ENCODE results near the gene GIMAP8. TPM values are rescaled to one million over a fixed set of nuclear protein-coding genes. Genes with fewer than 3 reads are reported as not detected.
A peak's percentile ranks its signal among the peaks of the same experiment; 100 is the strongest.

Gene GIMAP8
- total RNA-seq, 1 experiment from 2014 or later, result 0.07 TPM

DNA sequence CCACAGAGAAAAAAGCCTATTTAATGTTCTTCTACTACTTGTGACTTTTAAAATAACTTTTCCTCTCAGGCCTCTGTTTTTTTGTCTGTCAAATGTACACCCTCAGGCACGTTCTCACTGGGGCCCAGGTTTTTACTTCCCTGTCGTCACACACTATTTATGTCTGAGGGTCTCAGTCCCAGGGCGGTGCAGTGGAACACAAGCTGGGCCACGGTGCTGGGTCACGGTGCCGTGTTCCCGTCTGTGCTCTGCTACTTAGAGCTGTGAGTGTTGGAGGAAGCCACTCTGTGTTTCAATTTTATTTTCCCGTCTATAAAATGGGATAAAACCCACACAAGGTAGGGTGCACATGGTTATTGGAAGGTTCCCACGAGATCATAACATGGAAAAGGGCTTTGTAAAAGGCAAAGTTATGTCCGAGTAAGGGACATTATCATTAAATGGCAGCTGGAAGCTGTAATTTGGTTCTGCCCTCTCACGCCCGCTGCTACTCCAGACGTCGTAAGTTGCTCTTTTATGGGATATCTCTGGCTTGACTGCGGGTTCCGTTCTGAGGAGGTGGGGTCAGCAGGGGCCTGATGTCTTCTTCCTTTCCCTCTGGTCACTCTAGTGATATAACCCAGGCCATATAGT is 46.1 kb upstream of the GIMAP8 start:
- POLR2A ChIA-PET, result interaction anchor here (0.9 to 1.8 kb wide), 3 partner anchors 21 to 36 kb away, joined by 3 to 6 read pairs (median 4); partner anchors contain the start of gene REPIN1
- Mint-ChIP-seq H3K27ac (ENCODE audit: unreplicated experiment) (peak overlapping the region; percentile 45), H3K36me3 (ENCODE audit: insufficient read depth, unreplicated experiment) (peaks cover 6% of the 10 kb centered on the region), H3K27me3 (ENCODE audit: insufficient read depth, unreplicated experiment) (no peaks in the 10 kb centered on the region), H3K4me1 (ENCODE audit: low read depth, unreplicated experiment) (peaks cover 42% of the 10 kb centered on the region), H3K4me3 (ENCODE audit: unreplicated experiment) (peak overlapping the region; percentile 88), H3K9me3 (ENCODE audit: unreplicated experiment) (no peaks in the 10 kb centered on the region)
- BruUV-seq (replicated peaks), result TSS peak; percentile 90
- no peaks in the 10 kb centered on the region for H3K9me3 ChIP-seq
- DNase-seq, result no peak
- intact Hi-C loops (cut with micrococcal nuclease; ENCODE audit: unreplicated experiment), result no loop called here
- H3K36me3 ChIP-seq (ENCODE audit: control insufficient read depth, insufficient read depth, low read length), result no peaks in the 10 kb centered on the region
- H3K4me1 ChIP-seq, result peaks cover 54% of the 10 kb centered on the region
- CTCF ChIA-PET, result no interaction called here
- H3K4me3 ChIP-seq (ENCODE audit: low read depth, low read length), result peak overlapping the region; percentile 83
- no peak for TF ChIP-seq CTCF (IDR thresholded peaks at IDR 0.05; ENCODE audit: insufficient read depth in 1 of 2, low read depth in 1 of 2, low read length in 1 of 2, severe bottlenecking in 1 of 2, unreplicated experiment in 1 of 2)
- H3K27me3 ChIP-seq (replicated peaks; ENCODE audit: control insufficient read depth, insufficient read depth, low read length), result no peaks in the 10 kb centered on the region

DNA sequence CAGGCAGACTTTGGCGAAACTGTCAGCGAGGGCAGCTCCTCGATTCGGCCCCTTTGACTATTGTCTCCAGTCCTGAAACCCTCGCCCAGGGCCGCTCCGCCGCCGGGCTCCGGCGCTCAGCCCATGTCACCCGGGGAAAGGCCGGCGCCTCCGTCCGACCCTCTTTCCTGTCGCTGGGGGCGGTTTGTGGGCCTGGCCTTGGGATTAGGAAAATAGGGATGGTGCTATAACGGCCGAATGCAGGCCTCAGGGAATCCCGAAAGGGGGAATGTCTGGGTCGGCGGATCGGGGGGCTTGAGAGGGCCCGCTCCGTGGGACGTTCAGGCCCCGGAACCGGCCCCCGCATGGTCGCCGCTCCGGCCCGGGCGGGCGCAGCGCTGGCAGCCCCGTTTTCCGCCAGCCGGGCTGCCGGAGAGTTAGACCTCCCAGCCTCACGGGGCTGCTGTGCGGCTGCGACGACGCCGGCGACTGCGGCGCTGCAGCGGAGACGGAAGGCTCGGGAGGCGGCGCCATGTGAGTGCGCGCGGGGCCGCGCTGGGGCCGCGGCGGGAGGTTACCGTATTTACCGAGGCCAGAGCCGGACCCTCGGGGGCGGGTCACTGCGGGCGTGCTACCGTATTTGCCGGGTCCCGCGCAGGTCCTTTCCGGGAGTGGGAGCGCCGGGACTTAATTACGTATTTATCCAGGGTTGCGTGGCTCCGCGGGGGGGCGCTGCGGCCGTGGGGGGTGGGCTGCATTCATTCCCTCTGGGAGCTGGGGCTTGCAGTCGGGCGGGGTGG is 45.4 kb upstream of the GIMAP8 start:
- POLR2A ChIA-PET, result interaction anchor here (0.6 to 1.8 kb wide), 5 partner anchors 21 to 90 kb away, joined by 3 to 6 read pairs (median 5); partner anchors contain the start of gene REPIN1
- CTCF ChIA-PET, result interaction anchor here (0.7 to 1.2 kb wide), 2 partner anchors 27 to 322 kb away, joined by 5 to 7 read pairs; no protein-coding TSS in a partner anchor
- Mint-ChIP-seq H3K4me1 (ENCODE audit: low read depth, unreplicated experiment) (peaks cover 42% of the 10 kb centered on the region), H3K27ac (ENCODE audit: unreplicated experiment) (peak overlapping the region; percentile 45), H3K9me3 (ENCODE audit: unreplicated experiment) (no peaks in the 10 kb centered on the region), H3K4me3 (ENCODE audit: unreplicated experiment) (peak overlapping the region; percentile 88), H3K27me3 (ENCODE audit: insufficient read depth, unreplicated experiment) (no peaks in the 10 kb centered on the region), H3K36me3 (ENCODE audit: insufficient read depth, unreplicated experiment) (peaks cover 6% of the 10 kb centered on the region)
- Histone ChIP-seq H3K4me1 (peaks cover 49% of the 10 kb centered on the region), H3K4me3 (ENCODE audit: low read depth, low read length) (peak overlapping the region; percentile 83), H3K36me3 (ENCODE audit: control insufficient read depth, insufficient read depth, low read length) (no peaks in the 10 kb centered on the region), H3K9me3 (no peaks in the 10 kb centered on the region), H3K27me3 (replicated peaks; ENCODE audit: control insufficient read depth, insufficient read depth, low read length) (no peaks in the 10 kb centered on the region)
- intact Hi-C loops (cut with micrococcal nuclease; ENCODE audit: unreplicated experiment), result loop anchor here (1.0 kb wide), 4 partner anchors 16 to 37 kb away; partner anchors contain the start of genes REPIN1 and ZNF775
- peak; percentile 90 to 93 for DNase-seq
- peak in 1 of 2 experiments; percentile 18 for TF ChIP-seq CTCF (IDR thresholded peaks at IDR 0.05; ENCODE audit: insufficient read depth in 1 of 2, low read depth in 1 of 2, low read length in 1 of 2, severe bottlenecking in 1 of 2, unreplicated experiment in 1 of 2)
- no TSS peak for BruUV-seq (replicated peaks)

DNA sequence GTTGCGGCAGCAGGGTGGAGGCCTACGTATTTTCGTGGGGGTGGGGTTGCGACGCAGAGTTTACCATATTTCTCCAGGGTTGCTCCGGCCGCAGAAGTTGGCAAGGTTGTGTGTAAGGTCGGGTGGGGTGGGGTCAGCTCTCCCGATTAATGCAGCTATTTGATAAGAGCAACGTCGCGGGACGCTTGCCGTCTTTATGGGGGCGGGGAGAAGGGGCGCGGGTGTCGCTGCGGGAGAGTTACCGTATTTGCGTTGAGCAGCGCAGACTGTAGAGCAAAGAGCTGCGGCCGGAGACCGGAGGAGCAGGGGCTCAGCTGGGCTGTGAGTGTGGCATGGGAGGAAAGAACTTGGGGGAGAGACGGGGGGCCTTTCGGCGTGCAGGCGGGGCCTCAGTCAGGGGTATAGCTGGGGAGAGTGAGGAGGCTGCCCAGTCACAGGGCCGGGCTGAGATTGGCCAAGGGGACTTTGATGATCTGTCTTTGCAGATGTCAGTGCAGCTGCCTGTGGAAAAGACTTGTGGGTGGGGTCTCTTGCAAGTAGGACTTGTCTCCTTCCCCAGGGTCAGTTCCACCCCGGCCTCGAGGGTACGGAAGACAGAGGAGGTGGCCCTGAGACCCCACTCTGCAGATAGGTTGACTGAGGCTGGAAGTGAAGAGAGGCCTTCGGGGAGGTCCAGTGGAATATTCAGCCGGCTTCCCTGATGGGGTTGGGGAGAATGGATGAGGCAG is 44.7 kb upstream of the GIMAP8 start:
- no peak for TF ChIP-seq CTCF (IDR thresholded peaks at IDR 0.05; ENCODE audit: insufficient read depth in 1 of 2, low read depth in 1 of 2, low read length in 1 of 2, severe bottlenecking in 1 of 2, unreplicated experiment in 1 of 2)
- H3K4me1 ChIP-seq, result peaks cover 42% of the 10 kb centered on the region
- H3K27ac Mint-ChIP-seq (ENCODE audit: unreplicated experiment), result peak overlapping the region; percentile 45
- intact Hi-C loops (cut with micrococcal nuclease; ENCODE audit: unreplicated experiment), result loop anchor here (1.0 kb wide), 5 partner anchors 16 to 49 kb away; partner anchors contain the start of genes REPIN1 and ZNF775
- peak overlapping the region; percentile 88 for H3K4me3 Mint-ChIP-seq (ENCODE audit: unreplicated experiment)
- H3K4me3 ChIP-seq (ENCODE audit: low read depth, low read length), result peak overlapping the region; percentile 83
- no peaks in the 10 kb centered on the region for H3K27me3 Mint-ChIP-seq (ENCODE audit: insufficient read depth, unreplicated experiment)
- no peaks in the 10 kb centered on the region for H3K36me3 ChIP-seq (ENCODE audit: control insufficient read depth, insufficient read depth, low read length)
- H3K9me3 Mint-ChIP-seq (ENCODE audit: unreplicated experiment), result no peaks in the 10 kb centered on the region
- H3K4me1 Mint-ChIP-seq (ENCODE audit: low read depth, unreplicated experiment), result peaks cover 37% of the 10 kb centered on the region
- no TSS peak for BruUV-seq (replicated peaks)
- H3K36me3 Mint-ChIP-seq (ENCODE audit: insufficient read depth, unreplicated experiment), result peaks cover 6% of the 10 kb centered on the region
- H3K27me3 ChIP-seq (replicated peaks; ENCODE audit: control insufficient read depth, insufficient read depth, low read length), result no peaks in the 10 kb centered on the region
- DNase-seq, result peak; percentile 42 to 55
- H3K9me3 ChIP-seq, result no peaks in the 10 kb centered on the region
- ChIA-PET CTCF (interaction anchor here (0.7 to 1.2 kb wide), 2 partner anchors 28 to 321 kb away, joined by 5 to 7 read pairs; no protein-coding TSS in a partner anchor), POLR2A (interaction anchor here (0.6 to 1.8 kb wide), 4 partner anchors 22 to 90 kb away, joined by 3 to 5 read pairs (median 4); no protein-coding TSS in a partner anchor)

All from Caco-2 (cell line).